Left lobe of liver (tissue), 2 donors: ENCODE results near the gene BRD7. TPM values are rescaled to one million over a fixed set of nuclear protein-coding genes. Genes with fewer than 3 reads are reported as not detected.

Experiments
- ATAC-seq: fragments of 200-7000 bp; cut with Tn5 transposase; one replicate; pipeline ENCODE4 v1.9.1; 2020; ENCODE audit warnings: mild to moderate bottlenecking, moderate library complexity
- DNase-seq: peaks from one replicate; pipeline ENCODE4 v3.0.0-alpha.2; 2020; ENCODE audit warnings: low spot score
- total RNA-seq: library from RNA; stranded (reverse); gene quantifications from one replicate; pipeline ENCODE4 v1.2.1, GENCODE V29; 2021
- donor health status: DM: no; HTN: no; CAD: no; lungs with moderate emphysema.
- donor health status: DM: no; HTN: yes; CAD: no.

Gene BRD7
- total RNA-seq, 1 donor from 2014 or later: 17.9 TPM

DNA sequence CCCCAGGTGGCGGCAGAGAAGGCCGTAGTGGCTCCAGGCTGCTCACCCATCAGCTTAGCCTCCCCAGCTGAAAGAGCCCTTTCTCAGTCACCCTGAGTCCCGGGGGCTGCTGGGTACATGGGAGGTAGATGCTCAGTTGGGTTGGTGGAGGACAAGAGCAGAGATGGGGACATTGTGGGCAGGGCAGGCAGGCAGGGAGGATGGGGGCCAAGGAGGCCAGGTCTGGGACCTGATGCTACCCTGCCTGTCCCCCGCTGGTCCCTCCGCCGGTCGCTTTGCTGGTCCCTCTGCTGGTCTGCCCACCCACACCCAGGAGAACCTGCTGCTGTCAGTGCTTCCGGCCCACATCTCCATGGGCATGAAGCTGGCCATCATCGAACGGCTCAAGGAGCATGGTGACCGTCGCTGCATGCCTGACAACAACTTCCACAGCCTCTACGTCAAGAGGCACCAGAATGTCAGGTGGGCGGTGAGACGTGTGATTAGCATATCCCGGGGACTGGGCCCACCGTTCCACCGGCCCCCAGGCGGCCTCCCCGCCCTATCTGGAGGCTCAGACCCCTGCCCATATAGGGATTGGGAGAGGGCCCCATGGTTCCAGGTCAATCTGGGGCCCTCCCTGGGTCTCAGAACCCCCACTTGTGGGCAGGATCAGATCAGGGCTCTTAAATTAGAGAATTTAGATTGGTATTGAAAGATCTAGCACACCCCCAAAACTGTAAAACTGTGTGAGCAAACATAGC is 75.6 kb downstream of the BRD7 start:
- DNase-seq (no peak), ATAC-seq (no peak)

DNA sequence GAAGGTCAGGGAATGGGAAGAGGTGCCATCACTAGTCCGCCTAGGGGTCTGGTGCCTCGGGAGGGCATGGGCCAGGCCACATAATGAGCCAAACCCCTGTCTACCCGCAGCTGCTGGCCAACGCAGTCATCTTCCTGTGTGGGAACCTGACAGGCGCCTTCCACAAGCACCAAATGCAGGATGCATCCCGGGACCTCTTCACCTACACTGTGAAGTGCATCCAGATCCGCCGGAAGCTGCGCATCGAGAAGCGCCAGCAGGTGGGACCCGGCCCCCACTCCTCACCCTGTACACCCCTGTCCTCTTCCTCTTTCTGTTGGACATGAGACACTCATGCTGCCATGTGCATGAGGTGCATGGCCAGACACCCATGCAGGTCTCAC is 76.2 kb downstream of the BRD7 start:
- DNase-seq (no peak), ATAC-seq (no peak)

DNA sequence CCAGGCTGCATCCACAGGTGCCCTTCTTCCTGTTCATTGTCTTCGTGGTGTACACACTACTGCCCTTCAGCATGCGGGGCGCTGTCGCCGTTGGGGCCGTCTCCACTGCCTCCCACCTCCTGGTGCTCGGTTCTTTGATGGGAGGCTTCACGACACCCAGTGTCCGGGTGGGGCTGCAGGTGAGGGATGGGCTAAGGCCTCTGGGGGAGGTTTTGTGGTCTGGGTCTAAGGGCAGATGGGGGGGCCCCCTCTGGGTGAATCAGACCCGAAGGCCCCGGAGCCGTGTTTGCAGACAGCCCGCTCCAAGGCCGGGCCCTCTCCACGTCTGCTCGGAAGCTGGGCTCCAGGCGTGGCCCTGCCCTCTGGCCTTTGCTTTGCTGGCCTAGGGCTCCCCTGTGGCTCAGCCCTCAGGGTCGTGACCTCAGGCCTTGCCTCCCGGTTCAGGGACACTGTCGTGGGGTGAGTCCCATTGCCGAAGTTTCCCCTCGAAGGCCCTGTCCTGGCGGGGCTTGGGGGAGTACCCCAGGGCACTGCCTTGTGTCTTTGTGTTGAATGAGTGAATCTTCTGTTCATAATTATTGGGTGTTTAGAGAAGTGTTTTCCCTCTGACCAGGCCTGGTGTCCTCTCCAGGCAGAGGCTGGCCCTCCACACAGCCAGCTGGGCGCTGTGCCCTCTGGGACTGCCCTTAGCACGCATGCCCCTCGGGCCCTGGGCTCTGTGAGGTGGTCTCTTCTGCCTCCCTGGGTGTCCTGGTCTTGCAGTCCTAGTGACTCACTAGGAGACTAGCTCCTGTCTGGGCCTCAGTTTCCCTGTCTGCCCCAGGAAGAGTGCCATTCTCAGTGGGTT is 76.8 kb downstream of the BRD7 start:
- DNase-seq (no peak), ATAC-seq (peak; percentile 73)

DNA sequence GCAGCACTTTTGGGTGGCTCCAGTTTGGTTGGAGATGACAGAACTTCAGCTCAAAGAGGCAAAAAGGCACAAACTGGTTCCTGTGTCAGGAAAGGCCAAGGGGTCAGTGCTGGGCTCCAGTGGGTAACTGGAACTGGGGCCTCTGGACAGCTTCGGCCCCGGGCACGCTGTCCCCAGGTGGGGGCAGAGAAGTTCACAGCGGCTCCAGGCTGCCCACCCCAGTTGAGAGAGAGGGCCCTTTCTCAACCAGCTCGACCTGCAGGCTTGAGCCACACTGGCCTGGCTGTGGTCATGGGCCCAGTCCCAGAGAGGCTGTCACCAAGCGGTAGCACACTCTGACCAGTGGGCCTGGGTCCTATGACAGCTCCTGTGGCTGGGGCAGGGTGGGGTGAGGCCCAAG is 77.9 kb downstream of the BRD7 start:
- ATAC-seq (no peak), DNase-seq (no peak)

DNA sequence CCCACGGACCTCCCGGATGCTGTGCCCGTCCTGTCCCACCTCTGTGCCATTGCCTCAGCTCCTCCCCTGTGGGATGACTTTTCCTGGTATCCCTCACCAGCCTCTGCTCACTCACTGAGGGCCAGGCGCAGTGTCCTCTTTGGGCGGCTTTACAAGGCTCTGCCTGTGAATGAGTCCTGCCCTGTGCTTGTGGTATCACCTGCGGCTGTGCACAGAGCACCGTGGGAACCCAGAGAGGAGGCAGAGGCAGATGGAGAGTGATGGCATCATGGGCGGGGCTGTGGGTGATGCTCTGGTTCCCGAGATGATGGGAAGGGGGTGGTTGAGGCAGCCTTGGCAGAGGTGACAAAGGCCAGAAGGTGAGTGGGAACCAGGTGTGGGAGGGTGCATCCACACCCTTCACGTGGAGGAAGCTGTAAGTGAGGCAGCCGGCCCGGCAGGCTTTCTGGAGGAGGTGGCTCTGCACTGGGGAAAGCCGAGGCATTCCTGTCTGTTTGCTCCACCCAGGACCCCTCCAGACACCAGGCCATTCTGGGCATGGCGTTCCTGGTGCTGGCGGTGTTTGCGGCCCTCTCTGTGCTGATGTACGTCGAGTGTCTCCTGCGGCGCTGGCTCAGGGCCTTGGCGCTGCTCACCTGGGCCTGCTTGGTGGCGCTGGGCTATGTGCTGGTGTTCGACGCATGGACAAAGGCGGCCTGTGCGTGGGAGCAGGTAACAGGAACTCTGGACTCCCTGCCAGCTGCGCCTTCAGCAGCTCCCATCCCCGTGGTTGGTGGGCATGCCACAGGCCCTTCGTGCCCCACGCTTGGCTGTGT is 78.6 kb downstream of the BRD7 start:
- DNase-seq (no peak), ATAC-seq (no peak)

DNA sequence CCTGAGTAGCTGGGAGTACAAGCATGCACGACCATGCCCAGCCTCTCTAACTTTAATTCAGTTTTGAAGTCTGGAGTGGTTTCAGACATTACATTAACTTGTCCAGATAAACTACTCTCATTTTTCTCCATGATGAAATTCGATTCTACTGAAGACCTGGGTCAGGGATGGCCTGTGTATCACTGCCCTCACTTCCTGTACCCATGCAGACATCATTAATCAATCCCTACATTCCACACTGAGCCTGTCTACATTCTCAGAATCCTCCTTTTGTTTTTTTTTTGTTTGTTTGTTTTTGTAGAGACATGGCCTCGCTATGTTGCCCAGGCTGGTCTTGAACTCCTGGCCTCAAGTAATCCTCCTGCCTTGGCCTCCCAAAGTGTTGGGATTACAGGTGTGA is 79.9 kb downstream of the BRD7 start:
- no peak for ATAC-seq
- DNase-seq: no peak

DNA sequence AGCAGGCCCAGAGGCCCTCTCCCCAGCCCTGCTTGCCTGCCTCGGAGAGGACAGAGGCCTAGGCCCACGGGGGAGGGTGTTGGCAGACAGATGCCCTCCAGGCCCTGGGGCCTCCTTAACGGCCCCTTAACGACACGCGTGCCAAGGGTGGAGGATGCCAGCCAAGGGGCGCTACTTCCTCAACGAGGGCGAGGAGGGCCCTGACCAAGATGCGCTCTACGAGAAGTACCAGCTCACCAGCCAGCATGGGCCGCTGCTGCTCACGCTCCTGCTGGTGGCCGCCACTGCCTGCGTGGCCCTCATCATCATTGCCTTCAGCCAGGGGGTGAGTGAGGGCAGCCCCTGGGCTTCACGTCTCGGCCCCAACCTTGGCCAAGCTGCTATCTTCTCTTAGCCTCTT is 80.8 kb downstream of the BRD7 start:
- no peak for ATAC-seq
- DNase-seq: no peak

DNA sequence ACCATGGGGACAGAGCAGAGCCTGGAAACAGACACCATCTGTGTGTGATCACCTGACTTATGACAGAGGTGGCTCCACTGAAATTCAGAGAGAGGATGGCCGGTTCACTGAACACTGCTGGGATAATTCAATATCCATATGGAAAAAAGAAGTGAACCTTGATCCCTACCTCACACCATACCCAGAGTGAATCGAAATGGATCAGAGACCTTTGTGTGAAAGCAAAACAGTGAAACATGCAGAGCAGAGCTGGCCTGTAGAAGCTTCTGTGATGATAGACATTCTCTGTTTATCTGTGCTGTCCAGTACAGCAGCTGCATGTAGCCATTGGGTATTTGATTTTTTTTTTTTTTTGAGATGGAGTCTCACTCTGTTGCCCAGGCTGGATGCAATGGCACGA is 82.1 kb downstream of the BRD7 start:
- DNase-seq (no peak), ATAC-seq (no peak)

DNA sequence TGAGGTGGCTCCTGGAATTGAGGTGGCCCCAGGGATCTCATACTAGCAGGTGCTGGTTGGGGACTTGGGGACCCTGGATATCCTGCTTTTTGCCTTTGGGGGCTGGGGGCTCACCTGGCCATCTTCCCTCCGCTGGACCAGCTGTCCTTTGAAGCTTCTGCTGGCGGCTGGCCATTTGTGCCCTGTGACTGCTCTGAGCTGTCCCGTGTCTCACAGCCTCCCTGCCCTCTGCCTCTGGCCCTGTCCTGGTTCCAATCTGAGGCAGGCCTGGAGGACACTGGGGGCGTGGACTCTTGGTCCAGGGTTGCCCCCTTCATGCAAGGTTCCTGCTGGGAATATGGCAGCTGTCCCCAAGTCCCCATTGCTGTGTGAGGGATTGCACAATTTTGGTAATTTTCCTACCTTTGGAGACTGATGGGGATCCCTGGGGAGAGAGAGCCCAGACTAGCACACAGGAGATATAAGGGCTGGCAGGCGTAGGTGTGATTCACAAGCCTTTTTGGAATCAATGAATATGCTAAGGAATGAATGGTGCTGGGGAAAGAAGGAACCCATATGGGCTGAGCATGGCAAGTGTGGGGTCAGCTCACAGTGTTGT is 83.3 kb downstream of the BRD7 start:
- ATAC-seq: no peak
- DNase-seq: no peak

DNA sequence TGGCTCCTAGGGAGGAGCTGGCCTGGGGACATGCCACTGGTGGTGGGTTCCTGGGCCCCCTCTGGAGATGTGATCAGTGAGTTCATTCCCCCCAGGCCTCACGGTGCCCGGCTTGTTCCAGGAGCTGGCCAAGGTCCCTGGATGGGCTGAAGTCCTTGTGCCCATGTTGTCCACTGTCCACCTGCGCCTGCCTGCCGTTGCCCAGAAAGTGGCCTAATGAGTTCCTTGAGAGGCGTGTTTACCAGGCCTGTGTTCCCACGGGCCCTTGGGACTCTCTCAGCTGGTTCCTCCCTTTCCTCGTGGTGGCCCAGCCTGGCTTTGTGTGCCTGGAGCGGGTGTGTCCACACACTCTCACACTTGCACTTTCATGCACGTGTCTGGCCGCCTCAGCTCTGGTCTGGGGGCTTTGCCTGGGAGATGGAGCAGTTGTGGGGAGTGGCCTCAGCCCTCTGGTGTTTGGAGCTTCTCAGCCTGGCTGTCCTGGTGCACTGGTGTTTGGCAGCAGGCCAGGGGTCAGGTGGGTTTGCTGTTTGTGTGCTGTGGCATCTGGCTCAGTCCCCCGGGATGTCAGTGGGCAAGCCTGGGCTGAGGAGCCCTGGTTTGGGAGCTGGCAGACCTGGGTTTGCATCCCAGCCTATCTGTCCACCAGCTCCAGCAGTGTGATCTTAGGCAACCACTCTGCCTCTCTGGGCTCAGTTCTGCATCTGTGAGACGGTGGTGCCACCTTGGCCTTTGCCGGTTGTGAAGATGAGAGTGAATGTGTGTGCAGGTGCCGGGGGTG is 84.5 kb downstream of the BRD7 start:
- DNase-seq (no peak), ATAC-seq (peak; percentile 7)

DNA sequence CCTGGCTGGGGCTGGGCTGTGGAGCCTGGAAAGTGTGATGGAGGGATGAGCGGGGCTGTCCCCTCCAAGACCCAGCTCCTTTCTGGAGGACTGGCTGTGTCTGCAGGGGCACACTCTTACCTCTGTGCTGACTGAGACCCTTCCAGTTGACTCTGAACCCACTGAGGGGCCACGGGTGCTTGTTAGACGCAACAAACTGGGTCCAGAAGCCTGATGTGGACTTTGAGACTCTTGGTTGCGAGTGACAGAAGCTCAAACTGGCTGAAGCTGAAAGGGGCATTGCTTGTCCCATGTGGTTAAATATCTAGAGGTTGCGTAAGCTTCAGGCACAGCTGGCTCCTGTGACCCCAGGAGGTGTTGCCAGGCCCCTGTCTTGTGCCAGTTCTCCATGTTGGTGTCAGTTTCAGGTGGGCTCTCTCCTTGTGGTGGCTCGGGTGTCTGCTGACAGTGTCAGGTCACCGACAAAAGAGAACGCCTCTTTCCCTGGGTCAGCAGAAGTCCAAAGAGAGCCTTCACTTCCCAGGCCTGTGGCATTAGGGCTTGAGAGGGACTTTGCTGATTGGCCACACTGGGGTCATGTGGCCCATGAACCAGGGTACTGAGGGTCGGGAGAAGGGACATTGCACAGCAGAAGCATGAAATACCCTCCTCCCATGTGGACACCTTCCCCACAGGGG is 85.7 kb downstream of the BRD7 start:
- DNase-seq: peak; percentile 75
- peak; percentile 84 for ATAC-seq

DNA sequence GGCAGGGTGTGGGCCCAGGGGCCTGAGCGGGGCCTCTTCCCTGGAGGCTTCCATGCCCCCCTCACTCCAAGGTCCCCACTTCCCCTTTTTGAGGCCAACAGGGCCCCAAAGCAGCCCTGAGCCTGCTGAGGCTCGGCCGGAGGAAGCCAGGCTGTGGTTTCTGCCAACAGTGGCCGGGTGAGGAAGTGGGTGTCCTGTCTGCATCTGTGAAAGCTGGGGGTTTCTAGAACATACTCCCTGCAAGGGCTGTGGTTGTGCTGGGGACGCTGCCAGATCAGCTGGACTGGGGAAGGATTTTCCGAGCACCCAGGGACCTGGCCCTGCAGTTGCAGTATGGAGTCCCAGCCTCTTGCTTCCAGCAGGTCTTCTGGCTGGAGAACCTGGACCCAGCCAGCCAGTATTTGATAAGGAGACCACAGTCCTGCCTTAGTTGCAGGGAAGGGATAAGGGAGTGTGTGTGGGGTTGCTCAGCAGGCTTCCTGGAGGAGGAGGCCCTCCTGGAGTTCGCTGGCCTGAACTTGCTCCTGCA is 86.7 kb downstream of the BRD7 start:
- ATAC-seq (peak; percentile 29), DNase-seq (no peak)

DNA sequence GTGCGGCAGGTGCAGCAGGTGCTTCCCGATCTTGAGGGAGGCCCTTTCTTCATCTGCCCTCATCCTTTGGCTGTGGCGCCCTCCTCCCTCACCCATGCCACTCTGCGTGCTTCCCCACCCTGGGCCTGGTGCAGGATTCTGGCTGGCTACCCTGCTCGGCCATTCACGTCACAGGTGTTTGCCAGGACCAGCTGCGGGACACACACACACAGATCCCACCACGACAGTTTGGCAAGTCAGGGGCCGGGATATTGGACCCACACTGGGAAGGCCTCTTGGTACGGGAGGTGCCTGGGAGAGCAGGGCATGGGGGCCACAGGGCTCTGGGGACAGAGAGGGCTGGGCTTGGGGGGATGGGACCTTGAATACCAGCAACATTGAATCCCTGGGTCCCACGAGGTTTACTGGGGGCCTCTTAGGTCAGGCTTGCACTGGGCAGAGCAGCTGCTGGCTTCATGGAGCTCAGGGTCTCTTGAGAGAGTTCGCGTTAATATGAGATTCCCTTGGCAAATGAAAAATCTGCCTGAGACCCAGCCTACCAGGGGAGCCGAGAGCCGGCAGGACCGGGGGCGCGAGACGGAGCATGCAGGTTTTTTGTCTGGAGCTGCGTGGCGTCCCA is 87.3 kb downstream of the BRD7 start:
- DNase-seq: no peak
- ATAC-seq: no peak

DNA sequence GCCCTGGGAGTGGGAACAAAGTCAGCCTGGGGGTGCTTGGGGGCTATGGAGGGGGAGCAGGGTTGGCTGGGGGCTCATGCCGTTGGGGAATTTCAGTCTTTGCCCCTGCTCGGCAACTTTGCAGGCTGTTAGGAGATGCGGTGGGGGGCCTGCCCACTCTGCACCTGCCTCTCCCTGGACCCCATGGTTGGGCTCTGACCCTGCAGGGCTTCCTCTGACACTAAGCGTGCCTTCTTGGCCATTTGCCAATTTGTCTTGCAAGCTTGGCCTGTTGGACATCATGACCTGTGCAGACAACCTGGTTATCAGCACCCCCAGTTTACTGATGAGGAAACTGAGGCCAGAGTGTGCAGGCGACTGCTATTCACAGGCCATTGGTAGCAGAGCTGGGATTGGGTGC is 87.9 kb downstream of the BRD7 start:
- no peak for ATAC-seq
- no peak for DNase-seq

DNA sequence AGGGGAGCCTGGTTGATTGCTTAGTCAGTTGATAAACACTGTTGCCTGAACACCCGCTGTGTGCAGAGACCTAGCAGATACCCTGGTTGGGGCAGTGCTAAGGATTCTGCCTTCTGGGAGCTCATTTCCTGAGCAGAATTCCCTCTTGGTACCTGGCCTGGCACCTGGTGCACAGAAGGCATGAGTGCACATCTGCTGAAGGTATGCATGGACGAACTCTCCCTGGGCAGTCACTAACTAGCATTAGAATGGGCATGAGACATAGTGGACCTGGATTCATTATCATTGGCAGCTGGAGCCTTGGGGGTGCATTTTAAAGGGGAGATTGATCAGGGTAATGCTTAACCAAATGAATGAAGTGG is 89.3 kb downstream of the BRD7 start:
- DNase-seq (no peak), ATAC-seq (no peak)

DNA sequence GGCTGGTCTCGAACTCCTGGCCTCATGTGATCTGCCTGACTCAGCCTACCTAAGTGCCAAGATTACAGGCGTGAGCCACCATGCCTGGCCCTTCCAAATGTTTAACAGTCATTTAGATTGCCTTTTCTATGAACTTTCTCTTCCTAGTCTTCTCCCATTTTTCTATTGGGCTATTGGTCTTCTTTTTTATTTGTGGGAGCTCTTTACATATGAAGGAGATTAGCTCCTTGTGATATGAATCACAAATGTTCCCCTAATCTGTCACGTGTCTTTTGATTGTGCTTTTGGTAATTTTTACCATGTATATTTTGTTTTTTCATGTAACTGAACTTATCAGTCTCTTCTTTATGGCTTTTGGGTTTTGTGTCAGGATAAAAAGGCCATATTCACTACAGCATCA is 90.5 kb downstream of the BRD7 start:
- no peak for DNase-seq
- no peak for ATAC-seq

DNA sequence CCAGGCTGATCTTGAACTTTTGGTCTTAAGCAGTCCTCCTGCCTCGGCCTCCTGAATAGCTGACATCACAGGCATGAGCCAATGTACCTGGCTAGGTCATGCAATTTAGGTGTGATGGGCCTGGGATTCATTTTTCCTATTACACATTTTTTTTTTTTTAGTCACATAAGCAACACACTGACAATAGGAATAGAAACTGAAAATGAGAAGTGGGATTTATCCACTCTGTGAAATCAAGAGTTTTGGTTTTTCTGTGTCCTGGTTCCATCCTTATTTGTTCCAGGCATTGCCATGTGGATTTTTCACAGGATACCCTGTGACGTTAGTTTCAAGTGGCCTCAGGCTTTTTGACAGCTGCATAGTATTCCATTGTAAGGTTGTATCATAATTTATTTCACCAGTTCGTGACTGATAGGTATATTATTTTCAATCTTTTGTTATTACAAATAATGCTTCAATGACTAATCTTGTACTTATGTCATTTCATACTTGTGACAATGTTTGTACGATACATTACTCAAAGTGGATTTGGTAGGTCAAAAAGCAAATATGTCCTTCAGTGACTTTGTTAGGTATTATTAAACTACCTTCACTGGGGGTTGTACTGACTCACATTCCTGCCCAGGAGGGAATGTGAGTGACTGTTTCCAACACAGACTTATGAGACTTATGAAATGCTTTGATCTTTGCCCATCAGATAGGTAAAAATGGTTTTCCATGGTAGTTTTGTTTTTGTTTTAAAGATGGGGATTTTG is 91.8 kb downstream of the BRD7 start:
- no peak for ATAC-seq
- no peak for DNase-seq

DNA sequence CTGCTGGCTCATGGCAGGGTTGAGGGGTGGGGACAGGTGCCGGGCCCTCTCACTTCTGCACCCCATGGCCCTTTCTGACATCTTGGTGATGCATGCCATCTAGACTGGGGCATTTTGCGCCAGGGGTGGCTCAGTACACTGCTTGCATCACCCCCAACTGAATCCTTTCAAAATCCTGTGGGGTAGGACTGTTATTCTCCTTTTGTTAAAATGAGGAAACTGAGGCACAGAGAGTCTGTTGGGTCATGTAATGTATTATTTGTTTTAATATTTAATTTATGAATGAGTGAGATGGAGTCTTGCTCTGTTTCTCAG is 92.5 kb downstream of the BRD7 start:
- no peak for ATAC-seq
- DNase-seq: no peak
